Caco-2 (cell line): ENCODE measurements around the gene PGBD5. TPM values are rescaled to one million over a fixed set of nuclear protein-coding genes. Genes with fewer than 3 reads are reported as not detected.

Source experiments
- BruUV-seq: library from RNA; stranded (reverse); fragments of 400-500 nt; replicated peaks from 2 replicates; lab custom pipeline; 2021; lab: Mats Ljungman, UMichigan
- CTCF ChIA-PET: fragments of 300-600 bp; sonication (Branson Sonifier 250); formaldehyde crosslinking; loops from one replicate; lab custom pipeline; 2022; ENCODE audit warnings: antibody characterized with exemption; lab: Charles Lee
- POLR2A ChIA-PET: fragments of 300-600 bp; sonication (Branson Sonifier 250); formaldehyde crosslinking; loops from one replicate; lab custom pipeline; 2022; ENCODE audit warnings: antibody characterized with exemption; lab: Charles Lee
- DNase-seq, 2 experiments: peaks; one replicate each; pipeline versions ENCODE4 v3.0.0 to v3.0.0-alpha.2; 2020 to 2022
- H3K27me3 ChIP-seq: replicated peaks from 2 replicates; pipeline ENCODE4 v1.6.0; 2011; ENCODE audit warnings: low read length; ENCODE audit not compliant: control insufficient read depth, insufficient read depth
- H3K36me3 ChIP-seq: 2 replicates; pipeline ENCODE4 v1.5.1; 2011; ENCODE audit warnings: low read length; ENCODE audit not compliant: control insufficient read depth, insufficient read depth
- H3K4me1 ChIP-seq: fragments of 250-450 bp; sonication (Bioruptor Pico); 2 replicates; pipeline ENCODE4 v1.5.1; 2020; ENCODE audit warnings: mild to moderate bottlenecking
- H3K4me3 ChIP-seq: 2 replicates; pipeline ENCODE4 v1.5.1; 2011; ENCODE audit warnings: low read depth, mild to moderate bottlenecking, control low read depth, low read length
- H3K9me3 ChIP-seq: fragments of 250-450 bp; sonication (Bioruptor Pico); 2 replicates; pipeline ENCODE4 v1.5.1; 2020; ENCODE audit warnings: mild to moderate bottlenecking, moderate library complexity
- H3K27ac Mint-ChIP-seq: one replicate; pipeline ENCODE4 v1.8.0; 2022; ENCODE audit warnings: mixed read lengths; ENCODE audit not compliant: unreplicated experiment
- H3K27me3 Mint-ChIP-seq: one replicate; pipeline ENCODE4 v1.8.0; 2022; ENCODE audit warnings: mixed read lengths; ENCODE audit not compliant: insufficient read depth, unreplicated experiment
- H3K36me3 Mint-ChIP-seq: one replicate; pipeline ENCODE4 v1.8.0; 2022; ENCODE audit warnings: mild to moderate bottlenecking, mixed read lengths; ENCODE audit not compliant: insufficient read depth, unreplicated experiment
- H3K4me1 Mint-ChIP-seq: one replicate; pipeline ENCODE4 v1.8.0; 2022; ENCODE audit warnings: low read depth, mixed read lengths; ENCODE audit not compliant: unreplicated experiment
- H3K4me3 Mint-ChIP-seq: one replicate; pipeline ENCODE4 v1.8.0; 2022; ENCODE audit warnings: mild to moderate bottlenecking, moderate library complexity, mixed read lengths; ENCODE audit not compliant: unreplicated experiment
- H3K9me3 Mint-ChIP-seq: one replicate; pipeline ENCODE4 v1.8.0; 2022; ENCODE audit warnings: mixed read lengths; ENCODE audit not compliant: unreplicated experiment
- CTCF ChIP-seq, 2 experiments: fragments of 200-600 bp in 1 of 2; IDR thresholded peaks; 1 replicate in 1 of 2; 2 replicates in 1 of 2; pipeline versions ENCODE4 v1.5.1 to v1.8.0; 2011 to 2022; ENCODE audit warnings: antibody characterized with exemption in 1 of 2, control low read depth in 1 of 2, inconsistent platforms in 1 of 2, low read depth in 1 of 2, low read length in 1 of 2, mild to moderate bottlenecking in 1 of 2, moderate library complexity in 1 of 2; ENCODE audit not compliant: insufficient read depth in 1 of 2, severe bottlenecking in 1 of 2, unreplicated experiment in 1 of 2
- intact Hi-C: fragments of 100-400 bp; cut with micrococcal nuclease; formaldehyde crosslinking; loops from one replicate; pipeline ENCODE4 v1.10.0; 2022; ENCODE audit not compliant: unreplicated experiment
- total RNA-seq: library from RNA; stranded (reverse); gene quantifications from 2 replicates; pipeline ENCODE4 v1.2.3, GENCODE V29; 2022

Gene PGBD5
- total RNA-seq, 1 experiment from 2014 or later: 2.4 TPM

- ChIA-PET POLR2A (no interaction called here), CTCF (no interaction called here)
- H3K9me3 Mint-ChIP-seq: no peaks in the 10 kb centered on the region
- H3K36me3 ChIP-seq: no peaks in the 10 kb centered on the region
- BruUV-seq: no TSS peak
- intact Hi-C loops: no loop called here
- H3K4me1 Mint-ChIP-seq: no peaks in the 10 kb centered on the region
- peaks cover 9% of the 10 kb centered on the region for H3K36me3 Mint-ChIP-seq
- no peaks in the 10 kb centered on the region for H3K27me3 ChIP-seq
- TF ChIP-seq CTCF (IDR thresholded peaks at IDR 0.05; ENCODE audit: insufficient read depth in 1 of 2, low read depth in 1 of 2, low read length in 1 of 2, severe bottlenecking in 1 of 2, unreplicated experiment in 1 of 2): no peak
- no peaks in the 10 kb centered on the region for H3K27me3 Mint-ChIP-seq
- no peak overlapping the region for H3K27ac Mint-ChIP-seq
- DNase-seq: no peak
- no peak overlapping the region for H3K4me3 ChIP-seq
- H3K4me3 Mint-ChIP-seq: no peak overlapping the region
- H3K4me1 ChIP-seq: no peaks in the 10 kb centered on the region
- H3K9me3 ChIP-seq: no peaks in the 10 kb centered on the region
Measured at GRCh38 chr1:230399321-230400006, 26.7 kb downstream of the PGBD5 start.

GRCh38 chr1:230398856-230399255 lies 27.3 kb downstream of the PGBD5 start:
- H3K4me1 Mint-ChIP-seq: no peaks in the 10 kb centered on the region
- intact Hi-C loops: no loop called here
- no peaks in the 10 kb centered on the region for H3K9me3 ChIP-seq
- no peaks in the 10 kb centered on the region for H3K27me3 Mint-ChIP-seq
- peaks cover 9% of the 10 kb centered on the region for H3K36me3 Mint-ChIP-seq
- no peak for DNase-seq
- no TSS peak for BruUV-seq
- TF ChIP-seq CTCF (IDR thresholded peaks at IDR 0.05; ENCODE audit: insufficient read depth in 1 of 2, low read depth in 1 of 2, low read length in 1 of 2, severe bottlenecking in 1 of 2, unreplicated experiment in 1 of 2): no peak
- no peak overlapping the region for H3K27ac Mint-ChIP-seq
- H3K4me3 ChIP-seq: no peak overlapping the region
- no peak overlapping the region for H3K4me3 Mint-ChIP-seq
- H3K36me3 ChIP-seq: no peaks in the 10 kb centered on the region
- no peaks in the 10 kb centered on the region for H3K4me1 ChIP-seq
- no peaks in the 10 kb centered on the region for H3K27me3 ChIP-seq
- ChIA-PET POLR2A (no interaction called here), CTCF (no interaction called here)
- H3K9me3 Mint-ChIP-seq: no peaks in the 10 kb centered on the region

- CTCF ChIA-PET: interaction anchor here (0.7 kb wide), 1 partner anchor 186 kb away, joined by 4 read pairs; no protein-coding TSS in a partner anchor
- no peak overlapping the region for H3K27ac Mint-ChIP-seq
Measured at GRCh38 chr1:230396966-230397365, 29.2 kb downstream of the PGBD5 start.

More at GRCh38 chr1:230396966-230397365, 29.2 kb downstream of the PGBD5 start:
- Histone ChIP-seq H3K4me1 (no peaks in the 10 kb centered on the region), H3K36me3 (no peaks in the 10 kb centered on the region), H3K4me3 (no peak overlapping the region), H3K27me3 (no peaks in the 10 kb centered on the region), H3K9me3 (no peaks in the 10 kb centered on the region)
- Mint-ChIP-seq H3K4me3 (no peak overlapping the region), H3K27me3 (no peaks in the 10 kb centered on the region), H3K4me1 (no peaks in the 10 kb centered on the region), H3K36me3 (peaks cover 9% of the 10 kb centered on the region), H3K9me3 (no peaks in the 10 kb centered on the region)
- no peak for DNase-seq
- intact Hi-C loops: no loop called here
- TF ChIP-seq CTCF (IDR thresholded peaks at IDR 0.05; ENCODE audit: insufficient read depth in 1 of 2, low read depth in 1 of 2, low read length in 1 of 2, severe bottlenecking in 1 of 2, unreplicated experiment in 1 of 2): no peak
- BruUV-seq: no TSS peak
- POLR2A ChIA-PET: no interaction called here
